Bronchial epithelial cell (primary cell): Measurements from ENCODE around the gene AGAP1. TPM values are rescaled to one million over a fixed set of nuclear protein-coding genes. Genes with fewer than 3 reads are reported as not detected.

Experiments
- DNase-seq: peaks from one replicate; pipeline ENCODE4 v3.0.0-alpha.2; 2010; ENCODE audit warnings: low read depth
- FAIRE-seq: peaks from 2 replicates; lab custom pipeline; 2011; peaks lifted over from hg19 to GRCh38; lab: Jason Lieb, UNC
- H3K27me3 ChIP-seq: 2 replicates; pipeline ENCODE4 v1.5.1; 2011; ENCODE audit warnings: low read length; ENCODE audit not compliant: control insufficient read depth, insufficient read depth
- H3K36me3 ChIP-seq: 2 replicates; pipeline ENCODE4 v1.5.1; 2011; ENCODE audit warnings: low read length; ENCODE audit not compliant: control insufficient read depth, insufficient read depth
- H3K4me3 ChIP-seq: 2 replicates; pipeline ENCODE4 v1.5.1; 2011; ENCODE audit warnings: mild to moderate bottlenecking, low read depth, low read length, control low read depth
- CTCF ChIP-seq: IDR thresholded peaks from 2 replicates; pipeline ENCODE4 v1.5.1; 2011; ENCODE audit warnings: mild to moderate bottlenecking, moderate library complexity, low read length, control low read depth, inconsistent platforms; ENCODE audit not compliant: insufficient read depth, severe bottlenecking
- total RNA-seq: library from RNA; depleted of rRNA; stranded (reverse); fragments of >200 nt; gene quantifications from 2 replicates; pipeline ENCODE4 v1.2.1, GENCODE V29; 2014

The AGAP1 gene
- total RNA-seq, 1 donor from 2014 or later = 22.4 TPM

GRCh38 chr2:235506997-235507615 lies 13.3 kb downstream of the AGAP1 start:
- peak; percentile 85 for FAIRE-seq
- Histone ChIP-seq H3K36me3 (no peaks in the 10 kb centered on the region), H3K4me3 (no peak overlapping the region), H3K27me3 (no peaks in the 10 kb centered on the region)
- TF ChIP-seq CTCF = no peak
- DNase-seq = no peak

GRCh38 chr2:235507928-235508327 lies 14.1 kb downstream of the AGAP1 start:
- no peak for DNase-seq
- TF ChIP-seq CTCF = no peak
- Histone ChIP-seq H3K4me3 (no peak overlapping the region), H3K36me3 (no peaks in the 10 kb centered on the region), H3K27me3 (no peaks in the 10 kb centered on the region)
- FAIRE-seq = no peak

- Histone ChIP-seq H3K4me3 (no peak overlapping the region), H3K27me3 (no peaks in the 10 kb centered on the region), H3K36me3 (no peaks in the 10 kb centered on the region)
- TF ChIP-seq CTCF = no peak
- FAIRE-seq = no peak
- no peak for DNase-seq
These were observed 14.7 kb downstream of the AGAP1 start for GRCh38 chr2:235508371-235509160.

- FAIRE-seq = no peak
These were observed 16.5 kb downstream of the AGAP1 start for GRCh38 chr2:235510318-235510717.

GRCh38 chr2:235511187-235511661 lies 17.4 kb downstream of the AGAP1 start:
- no peak for FAIRE-seq
- no peak overlapping the region for H3K4me3 ChIP-seq
- H3K36me3 ChIP-seq = no peaks in the 10 kb centered on the region
- no peaks in the 10 kb centered on the region for H3K27me3 ChIP-seq
- DNase-seq = peak; percentile 85
- TF ChIP-seq CTCF = no peak

More at GRCh38 chr2:235510318-235510717, 16.5 kb downstream of the AGAP1 start:
- Histone ChIP-seq H3K36me3 (no peaks in the 10 kb centered on the region), H3K27me3 (no peaks in the 10 kb centered on the region), H3K4me3 (no peak overlapping the region)
- no peak for TF ChIP-seq CTCF
- no peak for DNase-seq
